Lower leg skin (tissue), 3 donors: ENCODE measurements around the gene GNB1.

ENCODE experiments used
- CTCF ChIP-seq, 3 donors: fragments of 450-650 bp; IDR thresholded peaks; one replicate each; pipeline ENCODE4 v1.5.1; 2016; ENCODE audit warnings: antibody characterized with exemption in 3 of 3, mild to moderate bottlenecking in 3 of 3, moderate library complexity in 2 of 3
- POLR2A ChIP-seq, 2 donors: fragments of 450-650 bp; IDR thresholded peaks; one replicate each; pipeline ENCODE4 v1.6.1; 2016 to 2017; ENCODE audit warnings: antibody characterized with exemption in 2 of 2, mild to moderate bottlenecking in 1 of 2, moderate library complexity in 1 of 2

GRCh38 chr1:1893997-1894353 lies 3.1 kb upstream of the GNB1 start:
- no peak for TF ChIP-seq CTCF (IDR thresholded peaks at IDR 0.05)
- no peak for TF ChIP-seq POLR2A (IDR thresholded peaks at IDR 0.05)
